Measurements from ENCODE around the gene TSEN15. TPM values are rescaled to one million over a fixed set of nuclear protein-coding genes. Genes with fewer than 3 reads are reported as not detected.

TSEN15 gene
- total and polyA plus RNA-seq, 9 of the 15 experiments (the other 6 are each of a cell fraction or from before 2014, with no cell fraction given): 25.6 to 121 (median 91.3) TPM

DNA sequence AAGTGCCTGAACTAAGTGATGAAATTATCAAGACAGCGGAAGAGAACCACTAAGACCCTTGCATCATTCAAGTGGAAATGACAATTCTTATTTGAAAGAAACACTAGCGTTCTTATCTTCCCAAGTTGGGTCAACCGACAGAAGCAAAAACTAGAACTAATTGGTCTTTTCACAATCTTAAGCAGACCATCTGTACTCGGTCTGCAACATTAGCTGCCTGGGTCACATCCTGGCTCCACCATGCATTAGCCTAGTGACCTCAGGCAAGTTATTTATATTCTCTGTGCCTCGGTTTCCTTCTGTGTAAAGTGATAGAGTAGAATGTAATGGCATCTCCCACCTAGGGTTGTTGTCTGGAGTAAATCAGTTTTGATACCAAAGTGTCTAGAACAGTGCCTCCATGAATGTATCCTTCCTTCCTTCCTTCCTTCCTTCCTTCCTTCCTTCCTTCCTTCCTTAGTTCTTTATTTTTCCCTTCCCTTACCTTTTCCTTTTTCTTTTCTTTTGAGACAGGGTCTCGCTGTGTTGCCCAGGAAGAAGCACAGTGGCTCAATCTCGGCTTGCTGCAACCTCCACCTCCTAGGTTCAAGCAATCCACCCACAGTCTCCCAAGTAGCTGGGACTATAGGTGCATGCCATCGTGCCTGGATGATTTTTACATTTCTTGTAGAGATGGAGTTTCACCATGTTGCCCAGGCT is 20.0 kb upstream of the TSEN15 start (continued):
- TF ChIP-seq ARID3A (IDR thresholded peaks at IDR 0.05; ENCODE audit: borderline replicate concordance, low read depth, low read length) (no peak; the same call in 1 of the 2 replicates), TOE1 (IDR thresholded peaks at IDR 0.05; ENCODE audit: borderline replicate concordance) (peak; percentile 69), TOE1 (CRISPR knock-in tag; IDR thresholded peaks at IDR 0.05; ENCODE audit: borderline replicate concordance, low read depth) (peak; percentile 83; the same call in 1 of the 2 replicates), HEY1 (CRISPR knock-in tag; IDR thresholded peaks at IDR 0.05; ENCODE audit: borderline replicate concordance) (no peak), RUNX1 (IDR thresholded peaks at IDR 0.05; ENCODE audit: low read depth) (no peak), HSF4 (CRISPR knock-in tag; IDR thresholded peaks at IDR 0.05; ENCODE audit: borderline replicate concordance) (no peak), ZNF253 (CRISPR knock-in tag; conservative IDR thresholded peaks at IDR 0.05) (no peak)
- TF ChIP-seq, protein P1, sequence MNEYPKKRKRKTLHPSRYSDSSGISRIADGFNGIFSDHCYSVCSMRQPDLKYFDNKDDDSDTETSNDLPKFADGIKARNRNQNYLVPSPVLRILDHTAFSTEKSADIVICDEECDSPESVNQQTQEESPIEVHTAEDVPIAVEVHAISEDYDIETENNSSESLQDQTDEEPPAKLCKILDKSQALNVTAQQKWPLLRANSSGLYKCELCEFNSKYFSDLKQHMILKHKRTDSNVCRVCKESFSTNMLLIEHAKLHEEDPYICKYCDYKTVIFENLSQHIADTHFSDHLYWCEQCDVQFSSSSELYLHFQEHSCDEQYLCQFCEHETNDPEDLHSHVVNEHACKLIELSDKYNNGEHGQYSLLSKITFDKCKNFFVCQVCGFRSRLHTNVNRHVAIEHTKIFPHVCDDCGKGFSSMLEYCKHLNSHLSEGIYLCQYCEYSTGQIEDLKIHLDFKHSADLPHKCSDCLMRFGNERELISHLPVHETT (CRISPR knock-in tag; conservative IDR thresholded peaks at IDR 0.05 in 1 of 2, IDR thresholded peaks at IDR 0.05 in 1 of 2): no peak; a peak in 1 of 4 replicates
- TF ChIP-seq, protein P2, sequence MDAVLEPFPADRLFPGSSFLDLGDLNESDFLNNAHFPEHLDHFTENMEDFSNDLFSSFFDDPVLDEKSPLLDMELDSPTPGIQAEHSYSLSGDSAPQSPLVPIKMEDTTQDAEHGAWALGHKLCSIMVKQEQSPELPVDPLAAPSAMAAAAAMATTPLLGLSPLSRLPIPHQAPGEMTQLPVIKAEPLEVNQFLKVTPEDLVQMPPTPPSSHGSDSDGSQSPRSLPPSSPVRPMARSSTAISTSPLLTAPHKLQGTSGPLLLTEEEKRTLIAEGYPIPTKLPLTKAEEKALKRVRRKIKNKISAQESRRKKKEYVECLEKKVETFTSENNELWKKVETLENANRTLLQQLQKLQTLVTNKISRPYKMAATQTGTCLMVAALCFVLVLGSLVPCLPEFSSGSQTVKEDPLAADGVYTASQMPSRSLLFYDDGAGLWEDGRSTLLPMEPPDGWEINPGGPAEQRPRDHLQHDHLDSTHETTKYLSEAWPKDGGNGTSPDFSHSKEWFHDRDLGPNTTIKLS (IDR thresholded peaks at IDR 0.05; ENCODE audit: borderline replicate concordance, low read depth): peak; percentile 55; the same call in 1 of the 2 replicates
- TF ChIP-seq, protein P3, sequence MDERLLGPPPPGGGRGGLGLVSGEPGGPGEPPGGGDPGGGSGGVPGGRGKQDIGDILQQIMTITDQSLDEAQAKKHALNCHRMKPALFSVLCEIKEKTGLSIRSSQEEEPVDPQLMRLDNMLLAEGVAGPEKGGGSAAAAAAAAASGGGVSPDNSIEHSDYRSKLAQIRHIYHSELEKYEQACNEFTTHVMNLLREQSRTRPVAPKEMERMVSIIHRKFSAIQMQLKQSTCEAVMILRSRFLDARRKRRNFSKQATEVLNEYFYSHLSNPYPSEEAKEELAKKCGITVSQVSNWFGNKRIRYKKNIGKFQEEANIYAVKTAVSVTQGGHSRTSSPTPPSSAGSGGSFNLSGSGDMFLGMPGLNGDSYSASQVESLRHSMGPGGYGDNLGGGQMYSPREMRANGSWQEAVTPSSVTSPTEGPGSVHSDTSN (CRISPR knock-in tag; IDR thresholded peaks at IDR 0.05; ENCODE audit: low read depth): no peak
- TF ChIP-seq, protein P3 (tag; conservative IDR thresholded peaks at IDR 0.05; ENCODE audit: low read depth): peak; percentile 55

Measured in K562 (cell line).